Astrocyte (in vitro differentiated cells and primary cell): ENCODE results near the gene INPP5J.

Experiments used
- CTCF ChIP-seq: IDR thresholded peaks from 2 replicates; pipeline ENCODE4 v1.5.1; 2011; ENCODE audit warnings: low read depth, mild to moderate bottlenecking, inconsistent platforms, low read length, moderate library complexity; ENCODE audit not compliant: insufficient read depth
- EZH2 ChIP-seq: IDR thresholded peaks from 2 replicates; pipeline ENCODE4 v1.6.1; 2012; ENCODE audit warnings: mild to moderate bottlenecking, low read length, inconsistent platforms; ENCODE audit not compliant: insufficient read depth

- no peak for TF ChIP-seq EZH2
- peak; percentile 43 for TF ChIP-seq CTCF
These were observed 33.3 kb upstream of the INPP5J start for GRCh38 chr22:31089160-31090100.
